Spleen (tissue), 11 donors: ENCODE results near the gene CENPT. TPM values are rescaled to one million over a fixed set of nuclear protein-coding genes. Genes with fewer than 3 reads are reported as not detected.

Experiments used
- DNase-seq: peaks from one replicate; pipeline ENCODE4 v3.0.0-alpha.2; 2020
- H3K27ac ChIP-seq, 8 donors: fragments of 200-600 bp; sonication (generic) in 7 of 8; 1 replicate in 4 of 8; 2 replicates in 4 of 8; pipeline versions ENCODE4 v1.5.0 to v1.8.0; 2016 to 2021; ENCODE audit warnings: inconsistent platforms in 4 of 8, mild to moderate bottlenecking in 4 of 8, moderate library complexity in 1 of 8
- H3K27me3 ChIP-seq, 7 donors: fragments of 200-600 bp; sonication (generic) in 6 of 7; replicated peaks in 1 of 7; 1 replicate in 4 of 7; 2 replicates in 3 of 7; pipeline versions ENCODE4 v1.5.0 to v1.8.0; 2016 to 2021; ENCODE audit warnings: inconsistent platforms in 3 of 7, mild to moderate bottlenecking in 1 of 7
- H3K36me3 ChIP-seq, 6 donors: fragments of 200-600 bp; sonication (generic) in 5 of 6; 1 replicate in 4 of 6; 2 replicates in 2 of 6; pipeline versions ENCODE4 v1.5.0 to v1.8.0; 2016 to 2021; ENCODE audit warnings: inconsistent platforms in 2 of 6
- H3K4me1 ChIP-seq, 6 donors: fragments of 200-600 bp; sonication (generic) in 5 of 6; 1 replicate in 3 of 6; 2 replicates in 3 of 6; pipeline versions ENCODE4 v1.5.0 to v1.8.0; 2016 to 2021; ENCODE audit warnings: inconsistent platforms in 3 of 6
- H3K4me3 ChIP-seq, 8 donors: fragments of 200-600 bp; sonication (generic) in 7 of 8; 1 replicate in 4 of 8; 2 replicates in 4 of 8; pipeline versions ENCODE4 v1.5.0 to v1.8.0; 2016 to 2021; ENCODE audit warnings: inconsistent platforms in 4 of 8, mild to moderate bottlenecking in 4 of 8, moderate library complexity in 2 of 8
- H3K9me3 ChIP-seq, 8 donors: fragments of 200-600 bp; sonication (generic) in 7 of 8; 1 replicate in 4 of 8; 2 replicates in 4 of 8; pipeline versions ENCODE4 v1.5.0 to v1.8.0; 2016 to 2021; ENCODE audit warnings: inconsistent platforms in 4 of 8
- CTCF ChIP-seq, 11 experiments: fragments of 200-600 bp in 7 of 11; fragments of 450-650 bp in 4 of 11; sonication (generic) in 4 of 11; IDR thresholded peaks in 8 of 11; conservative IDR thresholded peaks in 3 of 11; 1 replicate in 7 of 11; 2 replicates in 4 of 11; pipeline versions ENCODE4 v1.4.0 to v1.8.0; 2016 to 2021; ENCODE audit warnings: antibody characterized with exemption in 11 of 11, inconsistent platforms in 4 of 11, mild to moderate bottlenecking in 1 of 11
- POLR2A ChIP-seq, 3 donors: fragments of 450-650 bp; IDR thresholded peaks; one replicate each; pipeline ENCODE4 v1.5.1; 2017; ENCODE audit warnings: antibody characterized with exemption in 3 of 3, mild to moderate bottlenecking in 1 of 3
- POLR2AphosphoS5 ChIP-seq, 3 donors: sonication (generic); formaldehyde crosslinking; IDR thresholded peaks; one replicate each; pipeline ENCODE4 v1.5.1; 2017; ENCODE audit warnings: antibody characterized with exemption in 3 of 3
- WGBS, 5 donors: extraction: QIAGEN DNeasy Blood & Tissue Kit in 3 of 5; methylation state at CpG; one replicate each; pipeline versions ENCODE4 v1.1.5 to v1.1.7; 2013 to 2018; 5-methylcytosine and 5-hydroxymethylcytosine counted together
- intact Hi-C: fragments of 100-400 bp; cut with DNase I; formaldehyde crosslinking; loops from one replicate; pipeline ENCODE4 v1.15.0; 2023; ENCODE audit warnings: low total_unique reads
- polyA plus RNA-seq, 3 donors: library from polyadenylated mRNA; stranded (reverse); fragments of 200-250 nt; gene quantifications; one replicate each; pipeline ENCODE4 v1.2.1, GENCODE V29; 2013
- total RNA-seq, 7 donors: library from RNA; depleted of rRNA in 3 of 7; stranded (reverse); fragments of >200 nt in 3 of 7; fragmentation: NEBNext Ultra II Directional in 4 of 7; extraction: Animal tissue kit (Norgen Biotek cat#: 25700) in 4 of 7; gene quantifications; one replicate each; pipeline versions ENCODE4 v1.1.0 to v1.2.1, GENCODE V29; 2016 to 2021
- donor health status: healthy with polysubstance abuse.
- donor health status: DM: no; HTN: no; CAD: no; lungs with moderate emphysema.
- donor health status: DM: no; HTN: no; CAD: no.
- donor health status: Bipolar disorder and iron deficiency.
- donor health status: healthy.
- donor health status: DM: no; HTN: no; CAD: no.
- donor health status: DM: yes; HTN: yes; CAD: no.

Gene CENPT
- total and polyA plus RNA-seq, 10 donors, result 43.2 to 101 (median 53.4) TPM

- TF ChIP-seq POLR2A (IDR thresholded peaks at IDR 0.05) (no peak), CTCF (IDR thresholded peaks at IDR 0.05 in 8 of 11, conservative IDR thresholded peaks at IDR 0.05 in 3 of 11) (no peak), POLR2AphosphoS5 (IDR thresholded peaks at IDR 0.05) (no peak)
- no peaks in the 10 kb centered on the region for H3K27me3 ChIP-seq
- peaks cover 0 to 27% (median 0%) of the 10 kb centered on the region in 6 donors for H3K36me3 ChIP-seq
- peaks cover 0 to 83% (median 31%) of the 10 kb centered on the region in 6 donors for H3K4me1 ChIP-seq
- H3K27ac ChIP-seq, result no peak overlapping the region
- intact Hi-C loops, result no loop called here
- no peaks in the 10 kb centered on the region for H3K9me3 ChIP-seq
- no peak overlapping the region for H3K4me3 ChIP-seq
- WGBS, 5 donors, result 94 to 100% (median 95%) methylated on average over 3 of the region's 3 CpGs
- DNase-seq, result no peak
Observed at GRCh38 chr16:67853670-67854069, 6.2 kb upstream of the CENPT start.

- H3K36me3 ChIP-seq, result peaks cover 0 to 15% (median 0%) of the 10 kb centered on the region in 6 donors
- peaks cover 40 to 90% (median 60%) of the 10 kb centered on the region in 6 donors for H3K4me1 ChIP-seq
- H3K27ac ChIP-seq, result peak overlapping the region in 2 of 8 donors; percentile 95 to 100
- no peak for DNase-seq
- intact Hi-C loops, result loop anchor here (10.0 kb wide), 1 partner anchor 87 kb away; the partner anchor contains the start of genes CTRL and PSMB10
- no peak for TF ChIP-seq POLR2A (IDR thresholded peaks at IDR 0.05)
- no peak for TF ChIP-seq CTCF (IDR thresholded peaks at IDR 0.05 in 8 of 11, conservative IDR thresholded peaks at IDR 0.05 in 3 of 11)
- no peak for TF ChIP-seq POLR2AphosphoS5 (IDR thresholded peaks at IDR 0.05)
- 76 to 90% (median 85%) methylated on average over 11 of the region's 11 CpGs for WGBS, 5 donors
- no peaks in the 10 kb centered on the region for H3K27me3 ChIP-seq
- H3K4me3 ChIP-seq, result peak overlapping the region; percentile 61 to 100 (median 98)
- H3K9me3 ChIP-seq, result no peaks in the 10 kb centered on the region
Observed at GRCh38 chr16:67848118-67848517, 625 bp upstream of the CENPT start.

GRCh38 chr16:67846320-67847063 lies 1.0 kb downstream of the CENPT start, which contains the start of gene NUTF2:
TSS of gene NUTF2 (plus strand) at chr16:67846933. CDS start at chr16:67865131, 18,198 bp downstream.
- Histone ChIP-seq H3K27me3 (no peaks in the 10 kb centered on the region), H3K27ac (peak within 1 kb of the TSS; percentile 75 to 100 (median 94)), H3K9me3 (no peaks in the 10 kb centered on the region), H3K36me3 (peaks cover 0 to 15% (median 0%) of the 10 kb centered on the region in 6 donors), H3K4me3 (peak within 1 kb of the TSS; percentile 61 to 100 (median 98)), H3K4me1 (peaks cover 40 to 87% (median 67%) of the 10 kb centered on the region in 6 donors)
- intact Hi-C loops, result loop anchor here (10.0 kb wide), 1 partner anchor 88 kb away; the partner anchor contains the start of genes CTRL and PSMB10
- DNase-seq, result peak; percentile 99
- 0 to 1% (median 1%) methylated on average over 31 to 57 of the region's 57 CpGs for WGBS, 5 donors
- TF ChIP-seq POLR2A (IDR thresholded peaks at IDR 0.05) (peak in 2 of 3 donors; percentile 38 to 59), POLR2AphosphoS5 (IDR thresholded peaks at IDR 0.05) (peak; percentile 88 to 95 (median 91)), CTCF (IDR thresholded peaks at IDR 0.05 in 8 of 11, conservative IDR thresholded peaks at IDR 0.05 in 3 of 11) (peak in 4 of 11 experiments; percentile 9 to 52 (median 23))

GRCh38 chr16:67846063-67846319 lies 1.5 kb downstream of the CENPT start:
- intact Hi-C loops, result loop anchor here (10.0 kb wide), 1 partner anchor 89 kb away; the partner anchor contains the start of genes CTRL and PSMB10
- no peak for TF ChIP-seq POLR2AphosphoS5 (IDR thresholded peaks at IDR 0.05)
- TF ChIP-seq POLR2A (IDR thresholded peaks at IDR 0.05), result no peak
- no peak for TF ChIP-seq CTCF (IDR thresholded peaks at IDR 0.05 in 8 of 11, conservative IDR thresholded peaks at IDR 0.05 in 3 of 11)
- WGBS, 5 donors, result 0 to 4% (median 3%) methylated on average over 2 of the region's 2 CpGs
- Histone ChIP-seq H3K4me3 (peak overlapping the region; percentile 61 to 100 (median 98)), H3K27me3 (no peaks in the 10 kb centered on the region), H3K4me1 (peaks cover 40 to 86% (median 67%) of the 10 kb centered on the region in 6 donors), H3K9me3 (no peaks in the 10 kb centered on the region), H3K27ac (peak overlapping the region; percentile 75 to 100 (median 94)), H3K36me3 (peaks cover 0 to 15% (median 0%) of the 10 kb centered on the region in 6 donors)
- DNase-seq, result no peak
